ENCODE measurements around the gene IL12RB1. TPM values are rescaled to one million over a fixed set of nuclear protein-coding genes. Genes with fewer than 3 reads are reported as not detected.
A peak's percentile ranks its signal among the peaks of the same experiment; 100 is the strongest.

IL12RB1 gene
- total RNA-seq, 1 donor from 2014 or later = not detected

DNA sequence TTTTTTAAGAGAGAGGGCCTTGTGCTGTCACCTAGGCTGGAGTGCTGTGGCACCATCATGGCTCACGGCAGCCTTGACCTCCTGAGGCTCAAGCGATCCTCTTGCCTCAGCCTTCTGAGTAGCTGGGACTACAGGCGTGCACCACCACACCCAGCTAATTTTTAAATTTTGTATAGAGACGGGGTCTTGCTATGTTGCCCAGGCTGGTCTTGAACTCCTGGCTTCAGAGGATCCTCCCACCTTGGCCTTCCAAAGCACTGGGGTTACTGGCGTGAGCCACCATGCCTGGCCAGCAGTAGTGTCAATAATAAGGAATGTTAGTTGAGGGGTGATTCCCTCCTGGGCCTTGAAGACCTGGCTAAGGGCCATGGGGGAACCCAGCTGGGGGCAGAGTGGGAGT lies 34.4 kb upstream of the IL12RB1 start:
- H3K9me3 ChIP-seq = no peaks in the 10 kb centered on the region
- H3K27me3 ChIP-seq = no peaks in the 10 kb centered on the region
- H3K4me3 ChIP-seq = no peak overlapping the region
- no peaks in the 10 kb centered on the region for H3K36me3 ChIP-seq
- H3K27ac ChIP-seq = no peak overlapping the region
- TF ChIP-seq POLR2A (IDR thresholded peaks at IDR 0.05) (no peak), POLR2AphosphoS5 (IDR thresholded peaks at IDR 0.05; ENCODE audit: insufficient read depth in 1 of 2, low read depth in 1 of 2) (no peak), CTCF (IDR thresholded peaks at IDR 0.05) (no peak)
- intact Hi-C loops (cut with DNase I) = no loop called here
- peaks cover 21% of the 10 kb centered on the region for H3K4me1 ChIP-seq
- no peak for DNase-seq (ENCODE audit: extremely low spot score in 2 of 2)

GRCh38 chr19:18120127-18120526 lies 33.4 kb upstream of the IL12RB1 start:
- intact Hi-C loops (cut with DNase I) = no loop called here
- H3K4me3 ChIP-seq = no peak overlapping the region
- peaks cover 21% of the 10 kb centered on the region for H3K4me1 ChIP-seq
- H3K27me3 ChIP-seq = no peaks in the 10 kb centered on the region
- DNase-seq (ENCODE audit: extremely low spot score in 2 of 2) = no peak
- H3K27ac ChIP-seq = no peak overlapping the region
- H3K36me3 ChIP-seq = no peaks in the 10 kb centered on the region
- TF ChIP-seq POLR2AphosphoS5 (IDR thresholded peaks at IDR 0.05; ENCODE audit: insufficient read depth in 1 of 2, low read depth in 1 of 2) (no peak), CTCF (IDR thresholded peaks at IDR 0.05) (no peak), POLR2A (IDR thresholded peaks at IDR 0.05) (no peak)
- no peaks in the 10 kb centered on the region for H3K9me3 ChIP-seq

GRCh38 chr19:18119717-18120105 lies 33.0 kb upstream of the IL12RB1 start:
- Histone ChIP-seq H3K4me1 (peaks cover 21% of the 10 kb centered on the region), H3K27ac (no peak overlapping the region), H3K36me3 (no peaks in the 10 kb centered on the region), H3K27me3 (no peaks in the 10 kb centered on the region), H3K4me3 (peak overlapping the region in 1 of 2 donors; percentile 67), H3K9me3 (no peaks in the 10 kb centered on the region)
- intact Hi-C loops (cut with DNase I) = loop anchor here (5.0 to 10.0 kb wide), 2 partner anchors 133 to 215 kb away; no protein-coding TSS in a partner anchor
- TF ChIP-seq CTCF (IDR thresholded peaks at IDR 0.05) = no peak
- no peak for TF ChIP-seq POLR2AphosphoS5 (IDR thresholded peaks at IDR 0.05; ENCODE audit: insufficient read depth in 1 of 2, low read depth in 1 of 2)
- no peak for TF ChIP-seq POLR2A (IDR thresholded peaks at IDR 0.05)
- no peak for DNase-seq (ENCODE audit: extremely low spot score in 2 of 2)

DNA sequence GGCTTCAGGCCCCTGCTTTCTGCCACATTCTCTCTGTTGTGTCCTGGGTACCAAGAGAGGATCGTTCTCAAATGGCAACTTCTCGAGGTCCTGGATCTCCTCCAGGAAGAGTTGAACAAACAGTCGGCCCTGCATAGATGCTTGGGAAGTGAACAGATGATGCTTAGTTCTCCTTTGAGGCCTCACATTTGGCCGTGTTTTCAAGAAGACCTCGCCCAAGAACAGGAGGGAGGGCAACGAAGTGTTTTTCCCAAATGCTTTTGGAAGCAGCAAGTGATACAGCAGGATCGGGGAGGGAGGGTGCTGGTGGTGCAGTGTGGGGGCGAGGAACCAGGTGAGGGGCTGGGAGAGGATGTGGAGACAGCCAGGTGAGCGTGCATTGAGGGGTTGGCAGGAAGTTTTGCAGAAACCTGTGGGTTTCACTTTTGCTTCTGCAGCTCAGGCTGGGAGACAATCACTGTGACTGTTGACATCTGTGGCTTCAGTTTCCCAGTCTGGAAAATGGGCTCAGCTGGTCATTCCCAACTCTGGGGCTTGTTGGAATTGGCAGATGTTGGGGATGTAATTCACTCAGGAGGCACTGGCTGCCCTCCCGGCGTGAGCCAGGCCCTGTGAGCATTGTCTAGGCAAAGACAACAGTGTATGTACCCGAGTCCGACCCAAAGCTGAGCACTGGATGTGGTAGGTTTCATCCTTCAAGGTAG lies 32.4 kb upstream of the IL12RB1 start:
- Histone ChIP-seq H3K27me3 (no peaks in the 10 kb centered on the region), H3K4me3 (peak overlapping the region; percentile 65 to 67), H3K36me3 (no peaks in the 10 kb centered on the region), H3K27ac (peak overlapping the region; percentile 71), H3K4me1 (peaks cover 21% of the 10 kb centered on the region), H3K9me3 (no peaks in the 10 kb centered on the region)
- intact Hi-C loops (cut with DNase I) = loop anchor here (5.0 to 10.0 kb wide), 2 partner anchors 133 to 216 kb away; no protein-coding TSS in a partner anchor
- no peak for DNase-seq (ENCODE audit: extremely low spot score in 2 of 2)
- no peak for TF ChIP-seq POLR2A (IDR thresholded peaks at IDR 0.05)
- TF ChIP-seq CTCF (IDR thresholded peaks at IDR 0.05) = no peak
- TF ChIP-seq POLR2AphosphoS5 (IDR thresholded peaks at IDR 0.05; ENCODE audit: insufficient read depth in 1 of 2, low read depth in 1 of 2) = no peak

DNA sequence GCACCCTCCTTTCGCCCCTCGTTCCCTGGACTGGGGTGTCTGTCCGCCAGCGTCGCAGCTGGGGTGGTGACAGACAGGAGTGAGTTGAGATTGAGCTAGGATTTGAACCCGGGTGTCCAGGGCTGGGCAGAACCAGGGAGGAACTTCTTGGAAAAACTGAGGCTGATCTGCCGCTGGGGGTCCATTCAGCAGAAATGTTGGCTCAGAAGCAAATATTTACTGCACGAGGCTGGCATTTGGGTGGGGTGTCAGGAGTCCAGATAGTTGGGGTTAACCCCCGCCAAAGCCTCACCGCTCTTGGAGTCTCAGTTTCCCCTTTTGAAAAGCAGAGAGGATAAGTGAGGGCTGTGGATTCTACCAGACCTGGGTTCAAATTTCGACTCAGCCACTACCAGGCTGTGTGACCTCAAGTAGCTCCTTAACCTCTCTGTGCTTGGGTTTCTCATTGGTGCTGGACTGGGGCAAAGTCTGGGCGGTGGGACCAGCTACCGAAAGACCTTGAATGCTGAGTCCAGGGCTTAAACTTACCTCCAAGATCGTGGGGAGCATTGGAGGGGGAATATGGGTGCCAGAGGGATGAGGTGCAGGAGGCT lies 31.8 kb upstream of the IL12RB1 start:
- Histone ChIP-seq H3K36me3 (no peaks in the 10 kb centered on the region), H3K4me1 (peaks cover 21% of the 10 kb centered on the region), H3K9me3 (no peaks in the 10 kb centered on the region), H3K4me3 (peak overlapping the region; percentile 65 to 67), H3K27ac (peak overlapping the region; percentile 71), H3K27me3 (no peaks in the 10 kb centered on the region)
- no peak for TF ChIP-seq POLR2AphosphoS5 (IDR thresholded peaks at IDR 0.05; ENCODE audit: insufficient read depth in 1 of 2, low read depth in 1 of 2)
- intact Hi-C loops (cut with DNase I) = loop anchor here (5.0 to 10.0 kb wide), 2 partner anchors 134 to 216 kb away; no protein-coding TSS in a partner anchor
- DNase-seq (ENCODE audit: extremely low spot score in 2 of 2) = no peak
